Gastroesophageal sphincter (tissue), 3 donors: ENCODE results near the gene ZNF2.

Source experiments
- EP300 ChIP-seq: sonication (generic); formaldehyde crosslinking; IDR thresholded peaks from one replicate; pipeline ENCODE4 v1.6.1; 2017; ENCODE audit warnings: antibody characterized with exemption, mild to moderate bottlenecking
- POLR2A ChIP-seq, 2 donors: fragments of 450-650 bp; IDR thresholded peaks; one replicate each; pipeline ENCODE4 v1.6.1; 2017; ENCODE audit warnings: antibody characterized with exemption in 2 of 2, mild to moderate bottlenecking in 2 of 2, moderate library complexity in 1 of 2
- POLR2AphosphoS5 ChIP-seq: sonication (generic); formaldehyde crosslinking; IDR thresholded peaks from one replicate; pipeline ENCODE4 v1.6.1; 2017; ENCODE audit warnings: antibody characterized with exemption
- TF ChIP-seq, protein P1 (sequence below), 4 experiments: fragments of 200-600 bp in 2 of 4; fragments of 450-650 bp in 2 of 4; sonication (generic) in 1 of 4; IDR thresholded peaks; one replicate each; pipeline ENCODE4 v1.5.1; 2017 to 2019; ENCODE audit warnings: antibody characterized with exemption in 4 of 4, mild to moderate bottlenecking in 2 of 4, moderate library complexity in 2 of 4

- TF ChIP-seq EP300 (no peak), POLR2A (IDR thresholded peaks at IDR 0.05) (no peak), POLR2AphosphoS5 (no peak)
- TF ChIP-seq, protein P1, sequence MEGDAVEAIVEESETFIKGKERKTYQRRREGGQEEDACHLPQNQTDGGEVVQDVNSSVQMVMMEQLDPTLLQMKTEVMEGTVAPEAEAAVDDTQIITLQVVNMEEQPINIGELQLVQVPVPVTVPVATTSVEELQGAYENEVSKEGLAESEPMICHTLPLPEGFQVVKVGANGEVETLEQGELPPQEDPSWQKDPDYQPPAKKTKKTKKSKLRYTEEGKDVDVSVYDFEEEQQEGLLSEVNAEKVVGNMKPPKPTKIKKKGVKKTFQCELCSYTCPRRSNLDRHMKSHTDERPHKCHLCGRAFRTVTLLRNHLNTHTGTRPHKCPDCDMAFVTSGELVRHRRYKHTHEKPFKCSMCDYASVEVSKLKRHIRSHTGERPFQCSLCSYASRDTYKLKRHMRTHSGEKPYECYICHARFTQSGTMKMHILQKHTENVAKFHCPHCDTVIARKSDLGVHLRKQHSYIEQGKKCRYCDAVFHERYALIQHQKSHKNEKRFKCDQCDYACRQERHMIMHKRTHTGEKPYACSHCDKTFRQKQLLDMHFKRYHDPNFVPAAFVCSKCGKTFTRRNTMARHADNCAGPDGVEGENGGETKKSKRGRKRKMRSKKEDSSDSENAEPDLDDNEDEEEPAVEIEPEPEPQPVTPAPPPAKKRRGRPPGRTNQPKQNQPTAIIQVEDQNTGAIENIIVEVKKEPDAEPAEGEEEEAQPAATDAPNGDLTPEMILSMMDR (IDR thresholded peaks at IDR 0.05), result no peak
Measured at GRCh38 chr2:95121093-95121406, 44.6 kb upstream of the ZNF2 start.
